ENCODE measurements around the gene CD151. TPM values are rescaled to one million over a fixed set of nuclear protein-coding genes. Genes with fewer than 3 reads are reported as not detected.

Gene CD151
- total and polyA plus RNA-seq, 5 donors = 406 to 671 (median 470) TPM

DNA sequence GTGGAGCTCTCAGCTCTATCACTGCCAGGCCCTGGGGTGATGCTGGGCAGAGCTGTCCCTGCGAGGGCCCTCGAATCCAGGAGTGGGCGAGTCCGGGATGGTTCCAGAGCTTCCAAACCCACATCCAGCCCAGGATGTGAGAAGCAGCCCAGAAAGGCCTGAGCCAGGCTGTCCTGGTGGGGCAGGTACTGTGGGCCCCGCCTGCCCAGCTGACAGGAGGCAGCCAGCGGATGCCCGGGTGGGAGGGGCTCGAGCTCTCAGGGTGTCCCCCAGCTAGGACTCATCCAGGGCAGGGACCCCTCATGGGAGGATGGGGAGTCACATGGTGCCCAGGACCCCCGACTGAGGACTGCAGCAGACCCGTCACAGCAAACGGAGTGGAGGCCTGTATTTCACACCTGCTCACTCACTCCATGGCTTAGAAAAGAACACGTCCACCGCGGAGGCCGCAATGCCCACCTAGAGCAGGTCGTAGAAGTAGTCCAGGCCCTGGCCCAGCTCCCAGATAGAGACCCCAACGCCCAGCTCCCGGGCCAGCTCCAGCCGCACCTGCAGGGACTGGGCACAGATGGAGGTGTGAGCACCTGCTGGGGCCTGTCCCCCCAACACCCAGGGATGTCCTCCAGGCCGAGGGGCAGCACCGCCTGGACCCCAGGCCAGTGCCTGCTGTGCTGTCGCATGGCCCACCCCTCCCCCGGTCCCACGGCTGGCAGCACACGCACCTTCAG lies 36.8 kb downstream of the CD151 start:
- H3K9me3 ChIP-seq (ENCODE audit: control insufficient read depth, low read length) = no peaks in the 10 kb centered on the region
- no peak overlapping the region for H3K27ac ChIP-seq (ENCODE audit: low read length)
- 87% methylated on average over 25 of the region's 25 CpGs for WGBS
- ATAC-seq (peak in 1 of 2 donors; percentile 7), DNase-seq (no peak)
- no peak overlapping the region for H3K4me3 ChIP-seq (ENCODE audit: low read length)
- no peaks in the 10 kb centered on the region for H3K4me1 ChIP-seq (ENCODE audit: control insufficient read depth, insufficient read depth, low read length)
- H3K27me3 ChIP-seq (ENCODE audit: control insufficient read depth, insufficient read depth) = no peaks in the 10 kb centered on the region
- intact Hi-C loops (cut with DNase I) = no loop called here

DNA sequence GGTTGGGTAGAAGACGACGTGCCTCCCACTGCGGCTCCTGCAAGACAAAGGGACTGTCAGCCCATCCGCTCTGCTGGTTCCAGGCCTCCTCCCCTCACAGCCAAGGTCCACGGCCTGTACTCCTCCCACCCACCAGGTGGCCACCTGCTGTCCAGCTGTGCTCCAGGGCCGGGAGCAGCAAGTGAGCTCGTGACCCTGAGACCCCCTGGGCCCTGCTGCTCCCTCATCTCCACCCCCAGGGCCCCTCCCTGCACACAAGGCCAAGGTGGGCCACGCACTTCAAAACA lies 37.3 kb downstream of the CD151 start:
- intact Hi-C loops (cut with DNase I) = no loop called here
- no peaks in the 10 kb centered on the region for H3K4me1 ChIP-seq (ENCODE audit: control insufficient read depth, insufficient read depth, low read length)
- 68% methylated on average over 8 of the region's 8 CpGs for WGBS

DNA sequence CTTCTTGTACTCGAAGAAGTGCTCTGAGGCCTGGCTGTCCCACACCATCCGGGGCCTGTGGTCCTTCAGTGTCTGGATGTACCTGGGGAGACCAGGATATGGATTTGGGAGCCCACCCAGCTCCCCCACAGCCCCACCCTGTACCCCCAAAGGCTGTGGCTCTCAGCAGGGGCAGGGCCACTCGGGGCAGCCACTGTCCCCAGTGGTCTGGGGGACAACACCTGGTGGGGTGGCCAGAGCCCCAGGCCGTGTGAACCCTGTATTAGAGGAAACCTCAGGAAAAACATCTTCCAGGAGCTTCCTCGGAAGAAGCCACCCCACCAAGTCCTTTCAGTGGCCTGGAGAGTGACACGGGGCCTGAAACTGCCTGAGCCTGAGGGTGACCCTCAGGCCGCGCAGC lies 37.7 kb downstream of the CD151 start:
- intact Hi-C loops (cut with DNase I) = no loop called here
- DNase-seq (no peak), ATAC-seq (no peak)
- Histone ChIP-seq H3K4me1 (ENCODE audit: control insufficient read depth, insufficient read depth, low read length) (no peaks in the 10 kb centered on the region), H3K4me3 (ENCODE audit: low read length) (no peak overlapping the region), H3K27me3 (ENCODE audit: control insufficient read depth, insufficient read depth) (no peaks in the 10 kb centered on the region), H3K27ac (ENCODE audit: low read length) (no peak overlapping the region), H3K9me3 (ENCODE audit: control insufficient read depth, low read length) (no peaks in the 10 kb centered on the region)
- WGBS = 87% methylated on average over 8 of the region's 8 CpGs

More for the DNA sequence above, 37.3 kb downstream of the CD151 start:
- H3K9me3 ChIP-seq (ENCODE audit: control insufficient read depth, low read length) = no peaks in the 10 kb centered on the region
- H3K4me3 ChIP-seq (ENCODE audit: low read length) = no peak overlapping the region
- no peak overlapping the region for H3K27ac ChIP-seq (ENCODE audit: low read length)
- no peak for ATAC-seq
- DNase-seq = no peak
- no peaks in the 10 kb centered on the region for H3K27me3 ChIP-seq (ENCODE audit: control insufficient read depth, insufficient read depth)

DNA sequence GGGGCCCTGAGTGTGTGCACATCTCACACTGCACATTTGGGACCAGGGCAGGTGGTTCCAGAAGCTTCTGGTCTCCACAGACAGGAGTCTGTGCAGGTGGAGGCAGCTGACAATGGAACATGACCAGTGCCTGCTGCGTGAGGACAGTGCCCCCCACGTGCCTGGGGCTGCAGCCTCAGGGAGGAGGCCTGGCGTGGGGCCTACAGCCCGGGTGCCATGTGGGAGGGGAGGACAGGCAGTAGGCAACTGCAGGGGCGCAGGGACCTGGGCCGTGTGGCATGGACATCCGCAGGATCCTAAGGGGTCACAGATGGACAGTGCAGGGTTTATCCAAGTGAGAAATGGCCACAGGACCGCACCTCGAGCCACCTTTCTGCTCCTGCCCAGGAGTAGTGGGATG lies 38.7 kb downstream of the CD151 start:
- H3K27me3 ChIP-seq (ENCODE audit: control insufficient read depth, insufficient read depth) = no peaks in the 10 kb centered on the region
- DNase-seq (no peak), ATAC-seq (no peak)
- H3K4me1 ChIP-seq (ENCODE audit: control insufficient read depth, insufficient read depth, low read length) = no peaks in the 10 kb centered on the region
- H3K4me3 ChIP-seq (ENCODE audit: low read length) = no peak overlapping the region
- WGBS = 78% methylated on average over 9 of the region's 9 CpGs
- H3K27ac ChIP-seq (ENCODE audit: low read length) = no peak overlapping the region
- H3K9me3 ChIP-seq (ENCODE audit: control insufficient read depth, low read length) = no peaks in the 10 kb centered on the region
- intact Hi-C loops (cut with DNase I) = no loop called here

DNA sequence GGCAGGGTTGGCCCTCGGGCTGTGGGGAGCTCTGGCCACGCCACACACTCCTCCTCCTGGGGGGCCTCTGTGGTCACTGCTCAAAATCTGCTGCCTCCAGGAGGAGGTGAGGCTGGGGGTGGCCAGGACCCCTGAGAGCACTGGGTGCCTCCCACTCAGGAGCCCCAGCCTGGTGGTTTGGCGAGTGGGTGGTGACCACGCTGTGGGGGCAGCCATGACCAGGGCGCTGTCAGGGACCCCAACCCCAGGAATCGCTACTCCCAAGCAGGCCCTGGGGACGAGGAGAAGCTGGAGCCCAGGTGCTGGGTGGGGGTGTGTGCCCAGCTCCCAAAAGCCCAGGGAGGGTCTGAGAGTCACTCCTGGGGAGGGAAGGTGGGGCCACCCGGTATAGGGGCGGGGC lies 40.0 kb downstream of the CD151 start:
- DNase-seq (no peak), ATAC-seq (no peak)
- H3K4me1 ChIP-seq (ENCODE audit: control insufficient read depth, insufficient read depth, low read length) = no peaks in the 10 kb centered on the region
- 90% methylated on average over 9 of the region's 9 CpGs for WGBS
- H3K9me3 ChIP-seq (ENCODE audit: control insufficient read depth, low read length) = no peaks in the 10 kb centered on the region
- H3K27ac ChIP-seq (ENCODE audit: low read length) = no peak overlapping the region
- H3K4me3 ChIP-seq (ENCODE audit: low read length) = no peak overlapping the region
- no peaks in the 10 kb centered on the region for H3K27me3 ChIP-seq (ENCODE audit: control insufficient read depth, insufficient read depth)
- intact Hi-C loops (cut with DNase I) = no loop called here

DNA sequence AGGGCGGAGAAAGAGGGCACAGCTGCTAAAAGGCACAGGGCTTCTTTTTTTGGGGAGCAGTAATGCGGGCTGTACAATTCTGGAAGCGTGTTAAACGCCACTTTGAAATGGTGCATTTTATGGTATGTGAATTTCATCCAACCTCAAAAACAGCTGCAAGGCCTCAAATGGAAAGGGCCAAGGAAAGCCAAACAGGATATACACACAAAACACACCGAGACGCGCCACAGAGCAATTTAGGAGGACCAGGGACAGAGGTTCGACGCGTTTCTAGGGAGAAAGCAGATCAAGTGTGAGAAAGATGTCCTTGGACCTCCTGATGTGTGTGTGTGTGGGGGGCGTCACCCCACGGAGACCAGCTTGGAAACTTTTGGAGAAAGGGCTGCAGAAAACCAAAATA lies 41.0 kb downstream of the CD151 start:
- Histone ChIP-seq H3K4me1 (ENCODE audit: control insufficient read depth, insufficient read depth, low read length) (no peaks in the 10 kb centered on the region), H3K27ac (ENCODE audit: low read length) (no peak overlapping the region), H3K9me3 (ENCODE audit: control insufficient read depth, low read length) (no peaks in the 10 kb centered on the region), H3K4me3 (ENCODE audit: low read length) (no peak overlapping the region), H3K27me3 (ENCODE audit: control insufficient read depth, insufficient read depth) (no peaks in the 10 kb centered on the region)
- intact Hi-C loops (cut with DNase I) = no loop called here
- DNase-seq = no peak
- no peak for ATAC-seq
- WGBS = 61% methylated on average over 12 of the region's 12 CpGs

DNA sequence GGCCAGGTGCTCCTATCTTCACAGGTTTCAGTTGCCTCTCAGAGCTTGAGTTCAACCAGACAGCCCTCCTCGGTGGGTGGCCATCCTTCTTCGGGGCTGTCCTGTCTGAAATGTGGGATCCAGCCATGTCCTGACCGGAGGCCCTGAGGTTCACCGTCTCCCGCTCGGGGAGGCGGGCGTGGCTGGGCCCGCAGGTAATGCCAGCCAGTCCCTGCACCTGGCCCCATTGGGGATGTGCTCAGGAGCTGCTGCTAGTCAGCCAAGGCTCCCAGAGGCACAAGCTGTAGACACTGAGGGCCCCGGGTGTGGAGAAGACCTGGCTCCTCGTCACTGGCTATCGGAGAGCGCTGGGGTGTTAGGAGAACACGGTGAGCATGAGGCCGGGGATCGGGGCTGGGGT lies 42.5 kb downstream of the CD151 start:
- DNase-seq (no peak), ATAC-seq (no peak)
- Histone ChIP-seq H3K27me3 (ENCODE audit: control insufficient read depth, insufficient read depth) (no peaks in the 10 kb centered on the region), H3K4me3 (ENCODE audit: low read length) (no peak overlapping the region), H3K9me3 (ENCODE audit: control insufficient read depth, low read length) (no peaks in the 10 kb centered on the region), H3K27ac (ENCODE audit: low read length) (no peak overlapping the region), H3K4me1 (ENCODE audit: control insufficient read depth, insufficient read depth, low read length) (no peaks in the 10 kb centered on the region)
- 92% methylated on average over 16 of the region's 16 CpGs for WGBS
- intact Hi-C loops (cut with DNase I) = no loop called here

DNA sequence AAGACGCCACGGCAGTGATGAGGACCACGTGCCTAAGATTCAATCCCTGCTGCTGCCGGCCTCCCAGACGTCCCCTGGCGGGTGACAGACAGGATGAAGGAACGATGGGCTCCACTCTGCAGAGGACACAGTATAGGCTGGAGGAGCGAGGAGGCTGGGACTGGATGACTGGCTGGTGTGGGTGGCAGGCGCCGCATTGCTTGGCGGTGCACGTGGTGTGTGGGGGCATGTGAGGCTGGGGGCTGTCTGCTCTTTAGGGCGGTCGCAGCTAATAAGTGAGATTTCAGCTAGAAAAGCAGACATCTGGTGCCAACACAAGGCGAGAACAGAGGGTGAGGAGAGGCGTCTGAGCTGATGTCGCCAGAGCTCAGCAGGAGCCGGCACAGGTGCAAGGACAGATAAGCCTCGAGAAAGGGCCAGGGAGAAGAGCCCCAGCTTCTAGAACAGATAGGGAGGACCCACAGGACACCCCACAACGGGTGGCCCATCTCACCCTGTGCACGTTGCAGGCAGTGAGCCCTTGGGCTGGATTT lies 43.1 kb downstream of the CD151 start:
- 87% methylated on average over 21 of the region's 21 CpGs for WGBS
- Histone ChIP-seq H3K4me1 (ENCODE audit: control insufficient read depth, insufficient read depth, low read length) (no peaks in the 10 kb centered on the region), H3K4me3 (ENCODE audit: low read length) (no peak overlapping the region), H3K27me3 (ENCODE audit: control insufficient read depth, insufficient read depth) (no peaks in the 10 kb centered on the region), H3K27ac (ENCODE audit: low read length) (no peak overlapping the region), H3K9me3 (ENCODE audit: control insufficient read depth, low read length) (no peaks in the 10 kb centered on the region)
- ATAC-seq (peak in 1 of 2 donors; percentile 3), DNase-seq (no peak)
- intact Hi-C loops (cut with DNase I) = no loop called here

DNA sequence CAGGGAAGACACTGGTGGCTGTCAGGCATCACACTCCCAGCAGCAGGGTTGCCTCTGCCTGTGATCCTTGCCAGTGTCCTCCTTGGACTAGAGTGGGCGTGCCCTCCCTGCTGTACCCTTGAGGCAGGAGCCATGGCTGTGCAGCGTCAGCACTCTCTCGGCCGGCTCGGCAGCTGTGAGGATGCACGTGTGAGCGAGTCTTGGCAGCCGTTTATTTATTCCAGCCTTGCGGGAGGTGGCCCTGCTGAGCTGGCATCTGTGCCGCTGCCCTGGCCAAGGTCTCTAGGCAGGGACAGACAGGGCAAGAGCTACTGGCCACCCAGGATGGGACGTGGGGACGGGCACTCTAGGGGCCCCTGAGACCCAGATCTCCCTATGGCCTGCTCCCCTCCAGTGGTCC lies 43.8 kb downstream of the CD151 start:
- H3K27ac ChIP-seq (ENCODE audit: low read length) = no peak overlapping the region
- DNase-seq (peak in 2 of 3 donors; percentile 76 to 78), ATAC-seq (peak; percentile 61 to 69)
- 49% methylated on average over 12 of the region's 12 CpGs for WGBS
- intact Hi-C loops (cut with DNase I) = no loop called here
- no peaks in the 10 kb centered on the region for H3K4me1 ChIP-seq (ENCODE audit: control insufficient read depth, insufficient read depth, low read length)
- H3K4me3 ChIP-seq (ENCODE audit: low read length) = no peak overlapping the region
- H3K27me3 ChIP-seq (ENCODE audit: control insufficient read depth, insufficient read depth) = no peaks in the 10 kb centered on the region
- H3K9me3 ChIP-seq (ENCODE audit: control insufficient read depth, low read length) = no peaks in the 10 kb centered on the region

DNA sequence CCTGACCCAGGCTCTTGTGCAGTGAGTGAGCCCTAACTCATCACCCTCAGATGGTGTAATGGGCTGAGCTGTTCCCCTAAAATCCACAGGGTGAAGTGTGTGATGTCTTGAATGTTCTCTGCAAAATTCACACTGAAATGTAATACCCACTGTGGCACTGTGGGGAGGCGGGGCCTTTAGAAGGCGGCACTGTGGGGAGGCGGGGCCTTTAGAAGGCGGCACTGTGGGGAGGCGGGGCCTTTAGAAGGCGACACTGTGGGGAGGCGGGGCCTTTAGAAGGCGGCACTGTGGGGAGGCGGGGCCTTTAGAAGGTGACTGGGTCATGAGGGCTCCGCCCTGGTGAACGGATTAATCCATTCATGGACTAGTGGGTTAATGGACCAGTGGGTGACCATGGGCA lies 44.8 kb downstream of the CD151 start:
- no peaks in the 10 kb centered on the region for H3K27me3 ChIP-seq (ENCODE audit: control insufficient read depth, insufficient read depth)
- intact Hi-C loops (cut with DNase I) = no loop called here
- no peak for ATAC-seq
- whole genome bisulfite sequencing = 92% methylated on average over 11 of the region's 11 CpGs
- no peaks in the 10 kb centered on the region for H3K9me3 ChIP-seq (ENCODE audit: control insufficient read depth, low read length)
- no peak overlapping the region for H3K27ac ChIP-seq (ENCODE audit: low read length)
- no peak overlapping the region for H3K4me3 ChIP-seq (ENCODE audit: low read length)
- H3K4me1 ChIP-seq (ENCODE audit: control insufficient read depth, insufficient read depth, low read length) = no peaks in the 10 kb centered on the region
- no peak for DNase-seq

DNA sequence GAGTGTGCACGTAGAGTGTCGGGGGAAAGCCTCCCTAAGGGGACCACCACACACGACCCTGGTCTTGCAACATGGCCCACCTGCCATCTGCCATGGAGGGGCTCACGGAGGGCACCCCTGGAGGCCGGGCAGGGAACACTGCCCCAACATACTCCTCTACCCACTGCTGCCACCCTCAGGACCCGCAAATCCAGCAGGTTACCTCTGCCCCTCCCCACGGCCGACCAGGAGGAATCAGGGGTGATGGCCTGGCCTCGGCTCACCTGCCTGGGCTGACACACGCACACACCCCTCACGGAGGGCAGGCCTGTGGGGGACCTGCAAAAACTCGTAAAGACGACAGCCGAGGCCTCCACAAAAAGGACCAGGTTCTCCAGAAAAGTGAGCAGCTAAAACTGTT lies 47.7 kb downstream of the CD151 start:
- DNase-seq = no peak
- Histone ChIP-seq H3K27ac (ENCODE audit: low read length) (no peak overlapping the region), H3K4me1 (ENCODE audit: control insufficient read depth, insufficient read depth, low read length) (no peaks in the 10 kb centered on the region), H3K4me3 (ENCODE audit: low read length) (no peak overlapping the region), H3K27me3 (ENCODE audit: control insufficient read depth, insufficient read depth) (no peaks in the 10 kb centered on the region), H3K9me3 (ENCODE audit: control insufficient read depth, low read length) (no peaks in the 10 kb centered on the region)
- ATAC-seq = no peak
- 89% methylated on average over 14 of the region's 14 CpGs for WGBS
- intact Hi-C loops (cut with DNase I) = no loop called here

DNA sequence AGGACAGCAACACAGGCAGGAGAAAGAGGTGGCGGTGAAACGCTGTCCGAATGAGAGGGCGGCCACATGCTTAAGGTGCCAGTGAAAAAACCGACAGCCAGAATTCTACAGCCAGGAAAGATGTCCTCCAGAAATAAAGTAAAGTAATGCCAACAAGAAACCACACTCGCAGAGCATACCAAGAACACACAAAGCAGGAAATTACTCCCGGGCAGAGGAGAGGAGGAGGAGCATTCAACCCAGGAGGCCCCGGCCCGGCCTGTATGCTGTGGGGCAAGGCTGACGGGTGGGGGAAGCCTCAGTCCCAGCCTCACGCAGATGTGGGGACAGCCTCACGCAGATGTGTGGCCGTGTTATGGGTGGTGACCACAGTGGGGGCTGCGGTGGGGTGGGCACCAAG lies 49.8 kb downstream of the CD151 start:
- intact Hi-C loops (cut with DNase I) = no loop called here
- H3K27ac ChIP-seq (ENCODE audit: low read length) = no peak overlapping the region
- no peaks in the 10 kb centered on the region for H3K4me1 ChIP-seq (ENCODE audit: control insufficient read depth, insufficient read depth, low read length)
- H3K27me3 ChIP-seq (ENCODE audit: control insufficient read depth, insufficient read depth) = no peaks in the 10 kb centered on the region
- H3K9me3 ChIP-seq (ENCODE audit: control insufficient read depth, low read length) = no peaks in the 10 kb centered on the region
- no peak overlapping the region for H3K4me3 ChIP-seq (ENCODE audit: low read length)
- ATAC-seq = no peak
- DNase-seq = no peak
- WGBS = 91% methylated on average over 14 of the region's 14 CpGs
